HEK293T (cell line): ENCODE measurements around the gene NOSIP.

ENCODE experiments used
- CTCF ChIA-PET: fragments of 350-600 bp; formaldehyde crosslinking; extraction: SDS; loops from one replicate; lab custom pipeline; 2021; ENCODE audit warnings: antibody characterized with exemption, inconsistent platforms; lab: Yijun Ruan, JAX
- POLR2A ChIA-PET: fragments of 350-600 bp; formaldehyde crosslinking; extraction: SDS; loops from one replicate; lab custom pipeline; 2020; ENCODE audit warnings: antibody characterized with exemption, inconsistent platforms; lab: Yijun Ruan, JAX
- DNase-seq: peaks from one replicate; pipeline ENCODE4 v3.0.0; 2012; ENCODE audit warnings: mixed read lengths; ENCODE audit errors: extremely low spot score
- ARNT ChIP-seq: fragments of 450-650 bp; IDR thresholded peaks from 2 replicates; pipeline ENCODE4 v1.6.1; 2017; ENCODE audit warnings: mild to moderate bottlenecking
- BHLHE40 ChIP-seq: fragments of 450-650 bp; IDR thresholded peaks from 2 replicates; pipeline ENCODE4 v1.6.1; 2016; ENCODE audit warnings: mild to moderate bottlenecking, moderate library complexity, borderline replicate concordance
- CTBP1 ChIP-seq: fragments of 450-650 bp; IDR thresholded peaks from 2 replicates; pipeline ENCODE4 v1.6.1; 2016; ENCODE audit warnings: borderline replicate concordance
- ELF4 ChIP-seq: fragments of 450-650 bp; IDR thresholded peaks from 2 replicates; pipeline ENCODE4 v1.6.1; 2017; ENCODE audit warnings: antibody characterized with exemption
- FOXA1 ChIP-seq: fragments of 450-650 bp; IDR thresholded peaks from 2 replicates; pipeline ENCODE4 v1.6.1; 2016; ENCODE audit warnings: mild to moderate bottlenecking
- FOXK2 ChIP-seq: fragments of 450-650 bp; IDR thresholded peaks from 2 replicates; pipeline ENCODE4 v1.6.1; 2016; ENCODE audit warnings: mild to moderate bottlenecking
- FOXM1 ChIP-seq: fragments of 450-650 bp; IDR thresholded peaks from 2 replicates; pipeline ENCODE4 v1.6.1; 2017; ENCODE audit warnings: mild to moderate bottlenecking, borderline replicate concordance
- HDGF ChIP-seq: fragments of 450-650 bp; IDR thresholded peaks from 2 replicates; pipeline ENCODE4 v1.6.1; 2017; ENCODE audit warnings: antibody characterized with exemption, borderline replicate concordance
- L3MBTL2 ChIP-seq: fragments of 450-650 bp; conservative IDR thresholded peaks from 2 replicates; pipeline ENCODE4 v1.6.1; 2016; ENCODE audit warnings: mild to moderate bottlenecking
- LEF1 ChIP-seq: fragments of 450-650 bp; IDR thresholded peaks from 2 replicates; pipeline ENCODE4 v1.6.1; 2017; ENCODE audit warnings: mild to moderate bottlenecking, borderline replicate concordance
- NFRKB ChIP-seq: fragments of 450-650 bp; IDR thresholded peaks from 2 replicates; pipeline ENCODE4 v1.6.1; 2016; ENCODE audit warnings: mild to moderate bottlenecking, moderate library complexity
- SP1 ChIP-seq: fragments of 450-650 bp; IDR thresholded peaks from 2 replicates; pipeline ENCODE4 v1.6.1; 2017
- SUZ12 ChIP-seq: fragments of 450-650 bp; IDR thresholded peaks from 2 replicates; pipeline ENCODE4 v1.6.1; 2016; ENCODE audit warnings: mild to moderate bottlenecking
- TARDBP ChIP-seq: fragments of 450-650 bp; IDR thresholded peaks from 2 replicates; pipeline ENCODE4 v1.6.1; 2016
- ZNF384 ChIP-seq: fragments of 450-650 bp; IDR thresholded peaks from 2 replicates; pipeline ENCODE4 v1.6.1; 2016
- TF ChIP-seq, protein P1 (sequence below): fragments of 450-650 bp; IDR thresholded peaks from 2 replicates; pipeline ENCODE4 v1.6.1; 2016

The NOSIP gene

DNA sequence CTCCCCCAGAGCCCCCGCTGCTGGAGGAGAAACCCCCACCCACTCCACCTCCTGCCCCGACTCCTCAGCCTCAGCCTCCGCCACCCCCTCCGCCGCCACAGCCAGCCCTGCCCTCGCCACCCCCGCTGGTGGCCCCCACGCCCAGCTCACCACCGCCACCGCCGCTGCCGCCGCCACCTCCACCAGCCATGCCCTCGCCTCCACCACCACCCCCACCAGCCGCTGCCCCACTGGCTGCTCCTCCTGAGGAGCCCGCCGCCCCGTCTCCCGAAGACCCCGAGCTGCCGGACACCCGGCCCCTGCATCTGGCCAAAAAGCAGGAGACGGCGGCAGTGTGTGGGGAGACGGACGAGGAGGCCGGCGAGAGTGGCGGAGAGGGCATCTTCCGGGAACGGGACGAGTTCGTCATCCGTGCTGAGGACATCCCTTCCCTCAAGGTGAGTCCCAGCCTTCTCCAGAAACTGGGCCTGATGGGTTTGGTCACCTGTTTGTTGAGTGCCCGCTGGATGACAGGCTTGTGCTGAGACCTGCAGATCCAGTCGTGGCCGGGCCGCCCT is 21.2 kb upstream of the NOSIP start:
- no peak for DNase-seq
- TF ChIP-seq ZNF384 = no peak
- TF ChIP-seq BHLHE40 = no peak
- TF ChIP-seq HDGF = no peak
- no peak for TF ChIP-seq TARDBP
- no peak for TF ChIP-seq FOXM1
- TF ChIP-seq FOXK2 = no peak
- TF ChIP-seq, protein P1, sequence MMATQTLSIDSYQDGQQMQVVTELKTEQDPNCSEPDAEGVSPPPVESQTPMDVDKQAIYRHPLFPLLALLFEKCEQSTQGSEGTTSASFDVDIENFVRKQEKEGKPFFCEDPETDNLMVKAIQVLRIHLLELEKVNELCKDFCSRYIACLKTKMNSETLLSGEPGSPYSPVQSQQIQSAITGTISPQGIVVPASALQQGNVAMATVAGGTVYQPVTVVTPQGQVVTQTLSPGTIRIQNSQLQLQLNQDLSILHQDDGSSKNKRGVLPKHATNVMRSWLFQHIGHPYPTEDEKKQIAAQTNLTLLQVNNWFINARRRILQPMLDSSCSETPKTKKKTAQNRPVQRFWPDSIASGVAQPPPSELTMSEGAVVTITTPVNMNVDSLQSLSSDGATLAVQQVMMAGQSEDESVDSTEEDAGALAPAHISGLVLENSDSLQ = no peak
- no peak for TF ChIP-seq NFRKB
- no peak for TF ChIP-seq CTBP1
- no peak for TF ChIP-seq ARNT
- no peak for TF ChIP-seq FOXA1
- no peak for TF ChIP-seq SUZ12
- TF ChIP-seq LEF1 = no peak
- TF ChIP-seq ELF4 = no peak
- TF ChIP-seq SP1 = no peak
- TF ChIP-seq L3MBTL2 = no peak
- POLR2A ChIA-PET = no interaction called here
- CTCF ChIA-PET = no interaction called here

DNA sequence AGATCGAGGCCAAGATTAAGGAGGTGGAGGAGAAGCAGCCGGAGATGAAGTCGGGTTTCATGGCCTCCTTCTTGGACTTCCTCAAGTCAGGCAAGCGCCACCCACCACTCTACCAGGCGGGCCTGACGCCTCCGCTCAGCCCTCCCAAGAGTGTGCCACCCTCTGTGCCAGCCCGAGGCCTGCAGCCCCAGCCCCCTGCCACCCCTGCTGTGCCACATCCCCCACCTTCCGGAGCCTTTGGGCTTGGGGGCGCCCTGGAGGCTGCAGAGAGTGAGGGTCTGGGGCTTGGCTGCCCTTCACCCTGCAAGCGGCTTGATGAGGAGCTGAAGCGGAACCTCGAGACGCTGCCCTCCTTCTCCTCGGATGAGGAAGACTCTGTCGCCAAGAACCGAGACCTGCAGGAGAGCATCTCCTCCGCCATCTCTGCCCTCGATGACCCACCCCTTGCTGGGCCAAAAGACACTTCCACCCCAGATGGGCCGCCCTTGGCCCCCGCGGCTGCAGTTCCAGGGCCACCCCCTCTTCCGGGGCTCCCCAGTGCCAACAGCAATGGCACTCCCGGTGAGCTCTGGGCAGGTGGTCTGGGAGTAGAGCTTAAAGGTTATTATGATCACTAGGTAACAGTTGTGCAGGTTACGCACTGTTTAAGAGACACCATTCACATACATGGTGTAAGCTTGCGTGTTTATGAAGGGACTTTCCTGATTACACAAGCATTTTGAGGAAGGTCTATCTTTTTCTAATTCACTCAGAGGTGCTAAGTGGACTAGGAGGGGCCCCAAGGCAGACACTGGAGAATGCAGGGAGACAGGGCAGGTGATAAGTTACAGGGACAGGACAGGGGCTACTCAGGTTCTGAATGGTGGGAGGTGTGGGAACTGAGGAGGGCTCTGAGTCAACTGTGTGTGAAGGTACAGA is 19.3 kb upstream of the NOSIP start:
- no peak for TF ChIP-seq ARNT
- TF ChIP-seq HDGF = no peak
- no peak for TF ChIP-seq ELF4
- no peak for TF ChIP-seq L3MBTL2
- no peak for TF ChIP-seq TARDBP
- TF ChIP-seq CTBP1 = no peak
- TF ChIP-seq LEF1 = no peak
- no peak for DNase-seq
- POLR2A ChIA-PET = no interaction called here
- CTCF ChIA-PET = no interaction called here

DNA sequence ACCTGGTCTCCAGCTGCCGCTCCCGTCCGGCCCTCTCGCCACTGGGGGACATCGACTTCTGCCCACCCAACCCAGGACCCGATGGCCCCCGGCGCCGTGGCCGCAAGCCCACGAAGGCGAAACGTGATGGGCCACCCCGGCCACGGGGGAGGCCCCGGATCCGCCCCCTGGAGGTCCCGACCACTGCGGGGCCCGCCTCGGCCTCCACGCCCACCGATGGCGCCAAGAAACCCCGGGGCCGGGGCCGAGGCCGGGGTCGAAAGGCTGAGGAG is 17.3 kb upstream of the NOSIP start:
- no peak for DNase-seq
- CTCF ChIA-PET = no interaction called here
- TF ChIP-seq CTBP1 = no peak
- no peak for TF ChIP-seq ZNF384
- TF ChIP-seq L3MBTL2 = no peak
- TF ChIP-seq HDGF = no peak
- TF ChIP-seq SUZ12 = no peak
- TF ChIP-seq ELF4 = no peak
- TF ChIP-seq TARDBP = no peak
- no peak for TF ChIP-seq SP1
- TF ChIP-seq ARNT = no peak
- TF ChIP-seq, protein P1 = no peak
- POLR2A ChIA-PET = no interaction called here

DNA sequence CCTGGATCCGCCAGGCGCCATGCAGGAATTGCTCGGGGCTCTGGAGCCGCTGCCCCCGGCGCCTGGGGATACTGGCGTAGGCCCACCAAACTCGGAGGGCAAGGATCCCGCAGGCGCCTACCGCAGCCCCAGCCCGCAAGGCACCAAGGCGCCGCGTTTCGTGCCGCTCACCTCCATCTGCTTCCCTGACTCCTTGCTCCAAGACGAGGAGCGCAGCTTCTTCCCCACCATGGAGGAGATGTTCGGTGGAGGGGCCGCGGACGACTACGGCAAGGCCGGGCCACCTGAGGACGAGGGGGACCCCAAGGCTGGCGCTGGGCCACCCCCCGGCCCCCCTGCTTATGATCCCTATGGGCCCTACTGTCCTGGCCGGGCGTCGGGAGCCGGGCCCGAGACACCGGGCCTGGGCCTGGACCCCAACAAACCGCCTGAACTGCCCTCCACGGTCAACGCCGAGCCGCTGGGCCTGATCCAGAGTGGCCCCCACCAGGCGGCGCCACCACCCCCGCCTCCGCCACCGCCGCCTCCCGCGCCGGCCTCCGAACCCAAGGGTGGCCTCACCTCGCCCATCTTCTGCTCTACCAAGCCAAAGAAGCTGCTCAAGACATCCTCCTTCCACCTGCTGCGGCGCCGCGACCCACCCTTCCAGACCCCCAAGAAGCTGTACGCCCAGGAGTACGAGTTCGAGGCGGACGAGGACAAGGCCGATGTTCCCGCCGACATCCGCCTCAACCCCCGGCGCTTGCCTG is 16.8 kb upstream of the NOSIP start:
- POLR2A ChIA-PET = interaction anchor here (0.7 kb wide), 1 partner anchor 43 kb away, joined by 4 read pairs; no protein-coding TSS in a partner anchor
- CTCF ChIA-PET = no interaction called here
- no peak for DNase-seq
- no peak for TF ChIP-seq ZNF384

DNA sequence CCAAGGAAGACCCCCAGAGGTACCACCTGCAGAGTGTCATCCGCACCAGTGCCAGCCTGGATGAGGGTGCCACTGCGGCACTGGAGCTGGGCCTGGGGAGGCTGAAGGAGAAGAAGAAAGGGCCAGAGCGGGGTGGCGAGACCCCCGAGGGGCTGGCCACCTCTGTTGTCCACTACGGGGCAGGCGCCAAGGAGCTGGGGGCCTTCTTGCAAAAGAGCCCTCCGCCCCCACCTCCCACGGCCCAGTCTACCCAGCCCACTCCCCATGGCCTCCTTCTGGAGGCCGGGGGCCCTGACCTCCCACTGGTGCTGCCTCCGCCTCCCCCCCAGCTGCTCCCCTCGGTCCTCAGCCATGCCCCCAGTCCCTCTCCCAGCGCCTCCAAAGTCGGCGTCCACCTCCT is 16.1 kb upstream of the NOSIP start:
- TF ChIP-seq FOXA1 (no peak), ELF4 (no peak), ARNT (no peak), LEF1 (no peak), ZNF384 (no peak), L3MBTL2 (no peak), HDGF (no peak), CTBP1 (no peak), BHLHE40 (no peak), SUZ12 (no peak), SP1 (no peak), NFRKB (no peak), TARDBP (no peak), FOXK2 (no peak), FOXM1 (no peak)
- TF ChIP-seq, protein P1 = no peak
- no peak for DNase-seq
- POLR2A ChIA-PET = interaction anchor here (0.7 to 0.8 kb wide), 2 partner anchors 44 to 68 kb away, joined by 3 to 4 read pairs; no protein-coding TSS in a partner anchor
- CTCF ChIA-PET = no interaction called here

DNA sequence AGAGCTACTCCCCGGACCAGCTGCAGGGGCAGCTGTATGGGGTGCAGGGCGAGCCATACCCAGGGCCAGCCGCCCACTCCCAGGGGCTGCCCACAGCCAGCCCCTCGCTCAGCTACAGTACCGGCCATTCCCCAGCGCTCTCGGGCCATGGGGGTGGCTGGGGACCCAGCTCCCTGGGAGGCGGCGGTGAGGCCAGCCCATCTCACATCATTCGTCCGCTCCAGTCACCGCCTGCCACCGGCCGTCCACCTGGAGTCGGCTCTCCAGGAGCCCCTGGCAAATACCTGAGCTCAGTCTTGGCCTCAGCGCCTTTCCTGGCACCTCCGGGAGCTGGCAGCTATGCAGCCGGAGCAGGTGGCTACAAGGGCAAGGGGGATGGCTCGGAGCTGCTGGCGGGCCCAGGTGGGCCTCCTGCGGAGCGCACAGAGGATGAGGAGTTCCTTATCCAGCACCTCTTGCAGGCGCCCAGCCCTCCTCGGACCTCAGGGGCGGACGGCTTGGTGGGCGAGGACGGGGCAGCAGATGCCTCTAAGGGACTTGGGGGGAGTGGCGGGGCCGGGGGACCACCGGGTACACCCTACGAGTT is 15.6 kb upstream of the NOSIP start:
- ChIA-PET CTCF (no interaction called here), POLR2A (interaction anchor here (0.8 to 1.3 kb wide), 2 partner anchors 44 to 69 kb away, joined by 3 to 4 read pairs; partner anchors contain the start of gene RRAS)

More for the DNA sequence above, 15.6 kb upstream of the NOSIP start:
- TF ChIP-seq SUZ12 = no peak
- no peak for TF ChIP-seq TARDBP
- TF ChIP-seq HDGF = no peak
- no peak for TF ChIP-seq L3MBTL2
- TF ChIP-seq BHLHE40 = no peak
- TF ChIP-seq ARNT = no peak
- no peak for TF ChIP-seq SP1
- TF ChIP-seq ELF4 = no peak
- TF ChIP-seq FOXA1 = no peak
- TF ChIP-seq FOXK2 = no peak
- no peak for TF ChIP-seq FOXM1
- TF ChIP-seq CTBP1 = no peak
- TF ChIP-seq LEF1 = no peak
- TF ChIP-seq NFRKB = no peak
- TF ChIP-seq, protein P1 = no peak
- TF ChIP-seq ZNF384 = no peak
- DNase-seq = no peak
